GM12873 (cell line): ENCODE data around the gene AVPR2.
A peak's percentile ranks its signal among the peaks of the same experiment; 100 is the strongest.

Source experiments
- TF ChIP-seq, protein P1 (sequence below): IDR thresholded peaks from 2 replicates; pipeline ENCODE4 v1.5.1; 2012; ENCODE audit warnings: low read depth, mild to moderate bottlenecking, moderate library complexity, low read length, control low read depth; ENCODE audit not compliant: insufficient read depth; ENCODE audit errors: missing control alignments

AVPR2 gene

DNA sequence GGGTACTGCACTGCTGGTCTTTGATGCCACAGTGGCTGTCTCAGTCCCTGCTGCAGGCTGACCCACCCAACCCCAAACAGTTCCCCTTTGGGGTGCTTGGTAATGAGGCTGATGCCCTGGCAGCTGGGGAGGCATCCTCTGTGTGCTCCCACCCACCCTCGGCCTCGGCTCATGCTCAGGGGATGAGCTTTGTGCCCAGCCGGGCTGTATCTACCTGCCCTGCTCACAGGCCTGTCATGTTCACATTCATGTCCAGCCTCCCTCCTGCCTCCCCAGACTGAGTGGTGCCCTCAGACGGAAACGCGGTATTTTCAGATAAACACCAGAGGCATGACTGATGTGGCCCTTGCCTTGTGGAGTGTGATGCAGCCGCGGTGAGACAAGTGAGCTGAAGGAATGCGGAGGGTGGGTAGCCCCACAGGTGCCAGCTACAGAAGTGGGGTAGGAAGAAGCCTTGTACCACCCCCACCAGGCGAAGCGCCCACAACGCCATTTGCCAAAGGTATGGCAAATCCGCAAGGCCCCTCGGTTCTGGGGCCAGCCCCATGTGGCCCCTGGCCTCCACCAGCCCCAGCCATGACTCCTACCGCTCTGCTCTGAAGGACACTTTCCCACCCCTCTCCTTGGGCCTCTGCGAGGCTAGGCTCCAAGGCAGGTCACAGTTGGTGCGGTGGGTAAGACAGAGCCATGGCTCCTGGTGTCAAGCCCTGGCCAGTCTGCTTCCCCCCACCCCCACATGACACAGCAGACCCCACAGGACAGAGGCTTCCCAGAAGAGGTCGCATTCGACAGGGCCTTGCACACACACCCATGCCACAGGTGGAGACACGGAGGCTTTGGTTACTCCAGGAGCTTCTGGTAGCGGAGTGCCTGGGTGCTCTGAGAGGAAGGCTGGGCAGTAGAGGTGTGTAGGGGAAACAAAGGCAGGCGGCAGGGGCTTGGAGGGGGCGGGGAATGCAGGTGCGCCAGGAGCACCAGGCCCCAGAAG lies 41.8 kb downstream of the AVPR2 start:
- TF ChIP-seq, protein P1, sequence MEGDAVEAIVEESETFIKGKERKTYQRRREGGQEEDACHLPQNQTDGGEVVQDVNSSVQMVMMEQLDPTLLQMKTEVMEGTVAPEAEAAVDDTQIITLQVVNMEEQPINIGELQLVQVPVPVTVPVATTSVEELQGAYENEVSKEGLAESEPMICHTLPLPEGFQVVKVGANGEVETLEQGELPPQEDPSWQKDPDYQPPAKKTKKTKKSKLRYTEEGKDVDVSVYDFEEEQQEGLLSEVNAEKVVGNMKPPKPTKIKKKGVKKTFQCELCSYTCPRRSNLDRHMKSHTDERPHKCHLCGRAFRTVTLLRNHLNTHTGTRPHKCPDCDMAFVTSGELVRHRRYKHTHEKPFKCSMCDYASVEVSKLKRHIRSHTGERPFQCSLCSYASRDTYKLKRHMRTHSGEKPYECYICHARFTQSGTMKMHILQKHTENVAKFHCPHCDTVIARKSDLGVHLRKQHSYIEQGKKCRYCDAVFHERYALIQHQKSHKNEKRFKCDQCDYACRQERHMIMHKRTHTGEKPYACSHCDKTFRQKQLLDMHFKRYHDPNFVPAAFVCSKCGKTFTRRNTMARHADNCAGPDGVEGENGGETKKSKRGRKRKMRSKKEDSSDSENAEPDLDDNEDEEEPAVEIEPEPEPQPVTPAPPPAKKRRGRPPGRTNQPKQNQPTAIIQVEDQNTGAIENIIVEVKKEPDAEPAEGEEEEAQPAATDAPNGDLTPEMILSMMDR: no peak

DNA sequence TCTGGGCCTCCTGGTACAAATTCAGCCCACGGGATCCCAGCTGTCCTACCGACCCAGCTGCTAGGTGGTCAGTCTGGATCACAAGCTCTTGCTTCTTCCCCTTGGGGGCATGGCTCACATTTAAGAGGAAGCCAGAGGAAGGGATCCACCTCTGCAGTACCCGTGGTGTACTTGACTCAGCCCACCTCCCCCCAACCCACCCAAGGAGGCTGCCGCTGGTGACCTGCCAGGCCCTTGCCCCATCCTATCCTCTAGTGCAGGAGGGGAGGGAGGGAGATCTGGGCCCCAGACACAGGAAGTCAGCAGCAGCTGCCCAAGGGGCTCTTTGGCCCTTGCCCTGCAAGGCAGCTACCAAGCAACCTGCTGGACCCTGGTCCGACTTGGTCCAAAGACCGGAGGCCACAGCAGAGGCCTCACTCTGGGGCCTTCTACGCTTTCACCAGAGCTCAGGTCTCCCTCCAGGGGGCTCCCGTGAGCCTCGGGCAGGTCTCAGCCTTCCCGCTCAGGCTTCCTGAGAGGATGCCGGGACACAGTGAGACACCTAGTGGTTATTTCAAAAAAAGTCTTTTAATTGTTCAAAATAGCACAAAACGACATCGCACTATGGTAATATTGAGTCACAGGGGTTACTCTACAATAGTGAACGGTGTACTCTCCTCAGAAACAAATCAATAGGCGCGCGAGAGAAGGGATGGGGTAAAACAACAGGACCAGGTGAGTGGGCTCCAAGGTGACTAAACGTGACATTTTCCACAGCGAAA lies 42.7 kb downstream of the AVPR2 start:
- TF ChIP-seq, protein P1: peak; percentile 89

DNA sequence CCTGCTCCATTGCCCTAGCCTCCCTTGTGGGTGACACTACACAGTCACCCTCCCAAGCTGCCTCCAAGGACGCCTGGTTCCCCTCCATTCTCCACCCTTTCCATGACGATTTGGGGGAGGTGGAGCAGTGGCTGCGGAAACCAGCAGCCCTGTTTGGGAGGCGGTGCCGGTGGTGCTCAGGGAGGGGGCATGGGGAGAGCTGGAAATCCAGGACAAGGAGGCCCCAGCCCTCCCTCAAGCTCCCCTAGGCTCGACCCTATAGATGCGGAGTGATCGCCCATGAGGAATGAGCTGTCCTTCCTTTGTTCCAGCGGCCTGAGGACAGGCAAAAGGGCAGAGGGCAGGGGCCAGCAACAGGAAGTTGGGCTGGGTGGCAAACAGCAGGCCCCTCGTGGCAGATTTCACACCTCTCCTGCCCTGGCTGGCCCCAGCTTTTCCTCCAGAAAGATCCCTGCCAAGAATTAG lies 43.6 kb downstream of the AVPR2 start:
- TF ChIP-seq, protein P1: no peak

DNA sequence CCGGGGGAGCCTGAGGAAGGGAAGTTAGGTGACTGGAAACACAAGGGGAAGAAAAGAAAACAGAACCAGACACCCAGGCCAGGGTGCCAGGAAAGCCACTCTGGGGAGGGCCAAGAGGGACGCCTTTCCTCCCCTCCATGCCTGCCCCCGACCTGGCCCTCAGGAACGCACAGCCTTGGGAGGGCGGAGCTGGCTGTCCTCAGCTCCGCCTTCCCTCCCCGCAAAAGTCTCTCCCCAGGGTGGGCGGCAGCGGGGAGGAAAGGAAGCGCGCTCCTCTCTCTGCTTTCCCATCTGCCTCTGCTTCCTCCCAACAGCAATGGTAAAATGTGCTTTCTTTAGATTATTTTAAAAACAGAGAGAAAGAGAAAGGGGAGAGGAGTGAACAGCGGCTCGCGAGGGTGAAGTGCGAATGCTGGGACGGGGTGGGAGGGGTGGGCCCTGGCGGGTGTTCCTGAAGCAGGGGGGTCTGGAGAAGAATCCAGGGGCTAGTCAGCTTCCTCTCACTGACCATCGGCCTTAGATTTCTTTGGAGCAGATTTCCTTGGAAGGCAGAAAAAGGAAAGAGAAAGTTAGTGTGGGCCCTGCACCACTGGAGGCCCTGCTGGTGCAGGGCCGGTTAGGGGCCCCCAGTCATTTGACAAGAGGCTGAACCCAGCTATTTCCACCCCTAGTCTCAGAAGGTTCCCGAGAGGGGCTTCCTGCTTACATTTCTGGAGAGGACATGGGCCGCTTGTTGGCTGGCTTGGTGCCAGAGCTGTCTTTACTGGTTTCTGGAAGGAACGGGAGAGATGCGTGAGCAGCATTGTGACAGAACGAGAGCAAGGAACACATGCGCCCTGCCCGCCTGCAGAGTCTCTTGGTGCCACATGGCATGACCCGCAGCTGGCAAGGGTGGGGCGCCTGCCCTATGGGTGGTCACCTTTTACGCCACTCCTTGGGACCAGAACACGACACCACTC lies 44.7 kb downstream of the AVPR2 start:
- TF ChIP-seq, protein P1: no peak

DNA sequence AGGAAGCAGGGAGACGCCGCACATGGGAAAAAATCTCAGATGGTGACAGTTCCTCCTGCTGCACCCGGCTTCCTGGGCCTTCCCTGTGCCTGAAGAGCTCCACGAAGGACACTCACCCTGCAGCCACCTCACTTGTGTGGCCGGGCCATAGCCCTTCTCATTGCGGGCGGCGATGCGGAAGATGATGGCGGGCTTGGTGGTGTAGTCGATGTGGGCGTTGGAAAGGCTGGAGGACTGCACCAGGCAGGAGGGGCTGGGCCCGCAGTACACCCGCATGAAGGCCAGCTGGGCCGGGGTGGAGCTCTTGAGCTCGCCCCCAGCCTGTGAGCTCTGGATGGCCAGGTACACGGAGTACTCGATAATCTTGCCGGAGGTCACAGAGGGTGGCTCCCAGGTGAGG lies 45.7 kb downstream of the AVPR2 start:
- TF ChIP-seq, protein P1: no peak

DNA sequence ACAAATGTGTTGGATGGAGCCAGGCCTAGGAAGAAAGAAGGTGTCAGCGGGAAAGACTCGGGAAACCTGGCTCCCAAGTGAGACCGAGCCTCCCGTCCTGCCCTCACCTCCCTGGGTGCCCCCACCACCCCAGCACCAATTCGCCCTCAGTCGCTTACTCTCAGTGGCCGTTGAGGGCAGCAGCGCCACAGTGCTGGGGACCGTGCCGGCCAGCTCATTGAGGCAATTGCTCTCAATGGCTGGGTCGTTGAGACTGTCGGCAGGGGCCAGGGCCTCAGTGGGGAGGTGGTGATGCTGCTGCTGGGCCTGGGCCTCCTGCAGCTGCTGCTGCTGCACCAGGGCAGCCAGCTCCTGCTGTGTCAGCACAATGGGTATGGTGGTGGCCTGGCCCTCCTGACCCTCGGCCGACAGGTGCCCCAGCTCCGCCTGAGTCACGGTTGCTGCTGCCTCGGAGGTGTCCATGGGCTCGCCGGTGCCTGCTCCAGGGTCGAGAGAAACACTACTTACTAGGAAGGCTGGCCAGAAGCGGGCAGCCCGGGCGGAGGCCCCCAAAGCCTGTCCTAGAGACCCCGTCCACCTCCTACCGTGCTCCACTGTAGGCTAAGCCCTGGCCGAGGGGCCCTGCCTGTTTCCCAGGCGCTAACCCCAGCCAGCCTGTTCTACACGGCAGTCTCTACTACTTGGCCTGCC lies 47.4 kb downstream of the AVPR2 start:
- TF ChIP-seq, protein P1: no peak
